GM21723 (cell line): ENCODE results near the gene FLOT2.
"Not testable (repeated sequence)": the region's sequence is repeated elsewhere in the genome, so short reads cannot be mapped to it uniquely, and the experiment has no call there.

Experiments used
- ATAC-seq: cut with Tn5 transposase; IDR thresholded peaks from one replicate; pipeline ENCODE4 v1.9.1; 2021; ENCODE audit warnings: mild to moderate bottlenecking, moderate library complexity; ENCODE audit not compliant: unreplicated experiment

The FLOT2 gene, protein sequence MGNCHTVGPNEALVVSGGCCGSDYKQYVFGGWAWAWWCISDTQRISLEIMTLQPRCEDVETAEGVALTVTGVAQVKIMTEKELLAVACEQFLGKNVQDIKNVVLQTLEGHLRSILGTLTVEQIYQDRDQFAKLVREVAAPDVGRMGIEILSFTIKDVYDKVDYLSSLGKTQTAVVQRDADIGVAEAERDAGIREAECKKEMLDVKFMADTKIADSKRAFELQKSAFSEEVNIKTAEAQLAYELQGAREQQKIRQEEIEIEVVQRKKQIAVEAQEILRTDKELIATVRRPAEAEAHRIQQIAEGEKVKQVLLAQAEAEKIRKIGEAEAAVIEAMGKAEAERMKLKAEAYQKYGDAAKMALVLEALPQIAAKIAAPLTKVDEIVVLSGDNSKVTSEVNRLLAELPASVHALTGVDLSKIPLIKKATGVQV

DNA sequence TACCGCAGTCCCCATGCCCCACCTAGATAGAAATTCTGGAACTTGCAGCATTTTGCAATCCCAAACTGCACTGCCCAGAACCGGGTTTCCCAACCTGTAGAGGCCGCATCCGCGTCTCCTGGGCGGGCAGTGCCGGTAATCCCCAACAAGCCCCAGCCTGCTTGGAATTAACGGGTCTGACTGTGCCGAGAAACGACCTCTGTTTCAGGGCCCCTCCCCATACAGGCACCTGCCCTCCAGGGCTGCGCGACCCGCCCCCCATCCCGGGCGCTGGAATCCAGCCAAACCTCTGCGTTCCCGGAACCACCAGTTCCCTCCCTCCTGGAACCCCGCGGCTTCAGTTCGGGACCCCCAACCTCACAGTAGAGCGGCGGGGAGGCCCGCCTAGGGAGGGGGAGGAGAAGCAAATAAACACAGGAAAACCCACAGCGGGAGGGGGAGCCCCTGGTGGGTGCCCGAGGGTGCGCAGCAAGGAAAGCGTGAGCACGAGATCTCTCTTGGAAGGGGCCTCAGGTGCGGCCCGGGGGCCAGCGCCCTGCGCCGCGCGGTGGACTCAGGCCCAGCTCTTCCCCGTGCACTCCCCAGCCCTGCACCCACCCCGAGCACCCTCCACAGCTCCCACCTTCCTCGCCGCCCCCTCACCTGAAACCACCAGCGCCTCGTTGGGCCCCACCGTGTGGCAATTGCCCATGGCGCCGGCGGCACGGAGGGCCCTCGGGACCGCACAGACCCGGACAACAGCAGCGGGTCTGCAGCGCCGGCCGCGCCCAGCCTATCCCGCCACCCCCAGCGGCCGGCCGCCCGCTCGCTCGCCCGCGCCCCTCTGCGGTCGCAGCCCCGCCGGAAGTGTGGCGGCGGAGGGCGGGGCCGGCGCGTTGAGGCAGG lies at the start of gene FLOT2:
Gene FLOT2 (minus strand): TSS at position 850 of the 885 bp plus-strand sequence. CDS start 159 bp downstream, at position 691.
- peak; percentile 38 for ATAC-seq

DNA sequence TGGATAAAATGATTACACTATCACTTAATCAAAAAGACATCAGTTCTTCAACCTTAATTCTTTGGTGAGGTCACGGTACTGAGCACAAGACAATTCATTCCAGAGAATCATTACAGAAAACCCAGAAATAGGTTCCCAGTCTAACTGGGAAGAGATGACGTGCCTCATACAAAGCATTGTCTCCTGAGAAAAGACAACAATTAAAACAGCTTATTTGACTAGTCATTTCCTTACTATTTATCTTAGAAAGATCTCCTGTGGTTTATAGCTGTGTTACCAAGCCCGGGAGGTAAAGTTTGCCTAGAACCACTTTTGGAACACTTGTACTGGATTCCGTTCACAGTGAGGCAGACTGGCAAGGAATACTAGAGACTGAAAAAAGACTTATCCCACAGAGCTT lies 48.7 kb upstream of the FLOT2 start:
- no peak for ATAC-seq

DNA sequence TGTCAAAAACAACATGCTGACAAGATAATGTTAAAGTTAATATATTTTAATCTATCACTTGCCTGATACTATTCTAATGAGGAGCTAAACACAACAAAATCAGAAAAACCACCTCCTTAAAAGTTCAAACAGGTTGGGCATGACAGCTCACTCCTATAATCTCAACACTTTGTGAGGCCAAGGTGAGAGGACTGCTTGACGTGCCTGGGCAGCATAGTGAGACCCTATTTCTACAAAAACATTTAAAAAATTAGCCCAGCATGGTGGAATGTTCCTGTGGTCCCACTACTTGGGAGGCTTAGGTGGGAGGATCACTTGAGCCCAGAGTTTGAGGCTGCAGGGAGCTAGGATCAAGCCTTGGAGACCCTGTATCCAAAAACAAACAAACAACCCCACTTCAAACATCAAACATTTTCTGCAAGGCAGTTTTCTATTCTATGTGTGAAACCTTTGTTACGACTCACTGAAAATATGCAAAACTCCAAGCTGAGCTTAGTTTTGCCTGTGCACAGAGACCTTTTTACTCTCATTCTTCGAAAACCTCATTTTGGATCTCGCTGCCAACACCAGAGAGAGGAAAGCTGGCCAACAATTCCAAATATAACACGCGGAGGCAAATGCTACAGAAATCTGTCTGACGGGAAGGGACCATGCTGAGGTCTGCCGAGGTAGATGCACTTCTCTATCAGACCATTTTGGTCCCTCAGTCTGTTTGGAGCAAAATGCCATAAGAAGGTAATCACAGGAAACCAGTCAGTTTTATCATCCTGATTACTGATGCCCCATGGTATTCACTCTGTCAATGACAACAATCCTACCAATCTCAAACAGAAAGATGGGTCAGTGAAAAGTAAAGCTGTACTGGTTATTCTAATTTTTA lies 47.6 kb upstream of the FLOT2 start:
- no peak for ATAC-seq

DNA sequence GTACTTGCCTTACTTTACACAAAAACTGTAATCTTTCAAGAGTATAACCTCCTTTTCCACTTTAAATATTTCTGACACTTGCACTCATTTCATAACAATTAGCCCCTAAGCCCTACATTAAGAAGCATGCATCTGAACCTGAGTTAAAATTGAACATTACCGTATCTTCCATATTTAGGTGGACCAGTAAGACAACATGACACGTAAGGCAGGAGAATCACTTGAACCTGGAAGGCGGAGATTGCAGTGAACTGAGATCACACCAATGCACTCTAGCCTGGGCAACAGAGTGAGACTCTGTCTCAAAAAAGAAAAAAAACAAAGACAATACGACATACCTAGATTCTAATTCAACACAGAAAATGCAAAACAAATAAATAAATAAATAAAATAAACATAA lies 46.8 kb upstream of the FLOT2 start:
- no peak for ATAC-seq

DNA sequence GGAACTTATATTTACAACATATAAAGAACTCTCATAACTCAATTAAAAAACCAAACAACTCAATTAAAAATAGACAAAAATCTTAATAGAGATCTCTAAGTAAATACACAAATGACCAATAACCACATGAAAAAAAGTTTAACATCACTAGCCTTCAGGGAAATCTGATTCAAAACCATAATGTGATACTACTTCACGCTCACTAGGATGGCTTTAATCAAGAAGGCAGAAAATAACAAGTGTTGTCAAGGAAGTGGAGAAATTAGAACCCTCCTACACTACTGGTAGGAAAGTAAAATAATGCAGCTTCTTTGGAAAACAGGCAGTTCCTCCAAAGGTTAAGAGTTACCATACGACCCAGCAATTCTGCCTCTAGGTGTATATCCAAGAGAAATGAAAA lies 45.4 kb upstream of the FLOT2 start:
- ATAC-seq: no peak

DNA sequence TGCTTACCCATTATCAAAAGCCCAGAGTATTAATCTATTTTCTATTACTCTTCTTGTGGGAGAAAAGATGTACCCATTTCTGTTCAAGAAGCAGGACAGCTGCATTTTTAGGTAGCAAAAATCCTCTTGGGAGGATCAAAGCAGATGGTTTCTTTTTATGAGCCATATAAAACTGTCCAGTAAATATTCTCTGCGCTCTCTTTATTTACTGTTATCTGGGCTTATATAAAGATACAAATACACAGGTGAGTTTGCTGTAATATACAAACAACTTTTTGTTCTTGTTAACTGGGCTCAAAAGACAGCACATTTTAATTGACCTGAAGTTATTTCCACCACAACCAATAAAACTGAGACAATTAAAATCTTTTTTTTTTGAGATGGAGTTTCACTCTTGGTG lies 43.7 kb upstream of the FLOT2 start:
- ATAC-seq: no peak

DNA sequence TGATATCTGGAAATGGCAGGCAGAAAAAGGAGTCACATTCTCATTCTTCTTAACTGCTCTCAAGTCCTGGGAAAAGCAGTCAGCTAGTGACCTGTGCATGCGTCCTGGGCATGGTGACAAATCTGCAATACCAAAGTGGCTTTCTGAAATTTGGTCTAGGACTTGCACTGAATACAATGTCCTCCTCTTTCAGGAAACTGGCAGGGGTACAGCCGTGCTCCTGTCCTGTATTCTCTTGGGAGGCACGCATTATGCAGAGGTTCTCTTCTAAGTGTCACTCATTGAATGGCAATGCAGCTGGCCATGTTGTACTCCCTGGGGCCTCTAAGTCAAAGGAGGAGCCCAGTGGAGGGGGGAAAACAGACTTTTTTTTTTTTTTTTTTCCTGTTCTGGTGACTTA lies 43.1 kb upstream of the FLOT2 start:
- ATAC-seq: no peak

DNA sequence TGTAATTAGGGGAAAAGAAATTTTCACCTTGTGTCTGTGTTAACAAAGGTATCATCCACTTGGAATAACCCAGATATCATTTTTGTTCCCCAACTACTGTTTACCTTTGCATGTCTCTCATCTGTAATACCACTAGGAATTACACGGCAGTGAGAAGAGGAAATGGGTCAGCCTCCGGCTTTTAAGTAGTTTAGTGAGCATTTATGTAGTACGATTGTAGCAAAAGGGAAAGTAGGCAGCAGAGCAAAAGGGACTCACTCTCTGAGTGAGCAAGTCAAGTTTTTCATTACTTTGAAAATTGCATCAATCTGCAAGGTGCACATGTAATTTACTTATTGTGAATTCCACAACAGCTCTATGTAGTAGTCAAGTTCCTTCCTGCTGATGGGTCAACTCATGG lies 42.6 kb upstream of the FLOT2 start:
- ATAC-seq: no peak

DNA sequence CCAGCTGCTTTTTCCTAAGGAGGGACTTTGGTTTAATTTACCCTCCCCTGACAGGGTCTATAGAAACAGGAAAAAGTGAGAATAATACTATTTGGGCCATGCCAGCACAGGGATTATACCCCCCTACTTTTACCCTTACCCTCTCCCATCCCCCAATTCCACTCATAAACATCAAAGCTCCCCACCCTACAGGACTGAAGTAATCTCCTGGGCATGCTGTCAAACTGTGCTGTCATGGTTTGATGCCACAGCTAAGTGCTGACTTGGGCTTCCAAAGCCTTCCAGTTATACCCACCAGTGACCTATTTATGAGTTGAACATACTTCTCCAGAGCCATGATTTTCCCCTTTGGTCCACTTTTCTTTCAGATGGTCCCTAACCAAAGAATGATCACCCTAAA lies 41.0 kb upstream of the FLOT2 start:
- no peak for ATAC-seq

DNA sequence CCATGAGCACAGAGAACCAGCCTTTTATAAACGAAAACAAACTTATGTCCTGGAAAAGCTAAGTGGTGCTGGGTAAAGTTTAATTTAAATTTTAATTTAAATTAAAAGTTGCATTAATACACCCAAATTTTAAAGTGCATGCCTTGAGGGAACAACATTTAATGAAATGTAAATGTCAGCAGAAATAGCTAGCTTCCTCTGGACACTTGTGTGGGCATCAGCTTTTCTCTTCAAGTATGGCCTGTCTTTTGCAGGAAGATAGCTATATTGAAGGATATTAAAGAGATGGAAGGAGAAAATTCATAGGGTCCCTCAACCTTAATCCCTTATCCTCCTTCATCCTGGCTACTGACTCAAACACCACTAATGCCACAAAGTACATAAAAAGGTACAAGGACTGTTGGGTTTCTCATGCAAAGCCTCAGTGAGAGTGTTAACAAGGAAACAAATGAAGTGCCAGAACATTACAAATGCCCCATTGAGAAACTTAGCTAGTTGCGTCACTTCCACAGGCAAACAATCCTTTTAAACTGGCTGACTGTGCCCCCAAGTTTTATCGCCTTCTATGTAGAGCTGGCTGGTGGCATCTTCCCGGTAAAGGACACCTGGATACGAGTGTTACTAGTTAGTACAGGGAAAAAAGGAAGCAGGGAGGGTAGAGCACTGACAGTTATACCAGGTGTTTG lies 39.7 kb upstream of the FLOT2 start:
- ATAC-seq: no peak

DNA sequence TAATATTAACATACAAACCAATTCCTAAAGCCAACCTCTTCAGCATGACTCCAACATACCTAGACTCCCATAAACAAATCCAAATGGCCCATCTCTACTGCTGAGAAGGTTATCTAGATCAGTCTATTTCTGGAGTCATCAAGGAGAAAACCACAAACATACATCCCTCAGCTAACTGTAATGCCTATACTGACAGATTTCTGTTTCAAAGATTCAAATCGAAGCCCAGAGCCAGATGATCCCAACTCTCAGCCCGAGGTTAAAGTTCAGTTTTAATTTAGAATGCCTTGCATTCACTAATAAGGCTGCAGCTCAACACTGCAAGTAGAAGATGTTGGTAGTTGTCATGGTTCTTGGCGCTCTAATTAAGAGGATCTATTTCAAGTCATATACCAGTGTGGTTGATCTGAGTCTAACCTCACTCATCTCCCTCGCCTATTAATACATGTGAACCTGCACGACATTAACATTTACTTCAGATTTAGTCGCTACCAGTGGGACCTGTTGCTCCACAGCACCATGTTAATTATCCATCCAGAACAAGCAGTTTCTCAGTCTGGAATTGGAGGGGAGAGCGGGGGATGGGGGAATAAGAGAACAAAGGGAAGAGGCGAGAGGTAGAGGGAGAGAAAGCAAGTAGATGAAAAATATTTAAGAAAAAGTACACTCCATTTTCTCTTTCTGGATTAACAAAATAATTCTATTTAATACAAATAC lies 38.4 kb upstream of the FLOT2 start:
- no peak for ATAC-seq

DNA sequence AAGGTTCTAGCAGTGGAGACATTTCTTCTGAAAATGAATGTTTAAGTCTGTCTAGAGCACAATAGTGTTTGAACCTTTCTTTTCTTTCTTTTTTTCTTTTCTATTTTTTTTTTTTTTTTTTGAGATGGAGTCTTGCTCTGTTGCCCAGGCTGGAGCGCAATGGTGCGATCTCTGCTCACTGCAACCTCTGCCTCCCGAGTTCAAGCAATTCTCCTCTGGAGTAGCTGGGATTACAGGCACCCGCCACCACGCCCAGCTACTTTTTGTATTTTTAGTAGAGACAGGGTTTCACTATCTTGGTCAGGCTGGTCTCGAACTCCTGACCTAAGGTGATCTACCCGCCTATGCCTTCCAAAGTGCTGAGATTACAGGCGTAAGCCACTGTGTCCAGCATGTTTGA lies 37.0 kb upstream of the FLOT2 start:
- ATAC-seq: not testable (repeated sequence)

DNA sequence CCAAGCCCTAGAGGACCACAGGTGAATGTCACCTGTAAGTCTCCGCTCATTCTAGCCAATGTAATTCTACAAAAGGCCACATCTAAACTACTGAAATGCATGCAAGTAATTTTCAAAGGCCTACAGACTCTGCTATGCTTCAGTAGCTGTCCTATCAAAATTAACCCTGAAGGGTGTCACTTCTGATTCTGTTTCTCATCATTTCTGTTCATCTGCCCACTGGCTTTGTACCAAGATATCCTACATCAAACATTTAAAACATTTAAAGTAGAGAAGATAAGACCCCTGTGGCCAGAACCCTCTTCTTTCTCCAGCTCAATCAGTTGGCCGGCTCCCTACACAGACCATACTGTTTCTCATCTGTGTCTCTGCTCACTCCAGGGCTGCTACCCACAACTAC lies 32.3 kb upstream of the FLOT2 start:
- ATAC-seq: no peak

DNA sequence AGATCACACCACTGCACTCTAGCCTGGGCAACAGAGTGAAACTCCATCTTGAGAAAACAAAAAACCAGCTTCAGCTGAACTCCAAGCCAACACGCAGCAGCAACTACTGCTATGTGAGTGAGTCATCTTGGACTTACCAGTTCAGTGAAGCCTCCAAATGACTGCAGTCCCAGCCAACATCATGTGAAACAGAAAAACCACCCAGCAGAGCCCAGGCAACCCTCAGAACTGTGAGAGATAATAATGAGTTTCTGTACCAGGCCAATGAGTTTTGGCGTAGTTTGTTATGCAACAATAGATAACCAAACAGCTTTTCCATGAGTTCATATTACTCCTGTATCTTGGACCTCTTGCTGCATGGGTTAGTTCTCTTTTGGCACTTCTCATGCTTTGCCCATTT lies 30.5 kb upstream of the FLOT2 start:
- no peak for ATAC-seq

DNA sequence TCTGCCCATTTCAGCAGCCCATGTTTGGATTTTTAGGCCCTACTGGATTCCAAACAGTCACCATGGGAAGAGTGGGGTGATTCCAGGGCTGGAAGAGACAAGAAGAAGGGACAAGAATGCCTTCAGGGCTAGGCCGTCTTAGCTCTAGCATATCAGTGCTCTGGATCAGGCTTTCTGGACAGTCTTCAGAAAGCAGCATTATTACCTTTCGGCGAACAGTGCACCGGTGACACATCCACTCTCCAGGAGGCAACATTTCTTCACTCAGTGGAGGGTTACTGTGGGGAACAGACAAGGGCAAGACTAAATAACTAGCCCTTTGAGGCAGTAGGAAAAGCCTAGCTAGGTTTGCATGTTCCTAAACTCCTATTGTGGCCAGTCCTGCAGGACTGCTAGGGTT lies 29.3 kb upstream of the FLOT2 start:
- ATAC-seq: no peak

DNA sequence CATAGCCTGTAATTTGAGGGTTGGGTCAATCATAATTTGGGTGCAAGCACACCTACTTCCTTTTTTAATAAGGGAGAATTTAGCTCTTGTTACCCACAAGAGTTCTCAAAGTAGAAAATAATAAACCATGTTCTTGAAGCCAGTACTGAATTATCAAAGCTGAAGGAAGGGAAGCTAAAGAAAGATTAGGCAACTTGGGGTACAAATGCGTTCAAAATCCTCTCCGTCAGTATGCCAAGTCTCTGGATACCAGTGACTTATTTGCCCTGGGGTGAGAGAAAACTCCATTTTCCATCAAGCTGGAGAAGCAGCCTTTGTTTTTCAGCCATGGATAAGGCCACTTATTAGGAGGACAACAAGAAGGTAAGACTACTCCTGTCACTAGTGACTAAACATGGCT lies 28.8 kb upstream of the FLOT2 start:
- no peak for ATAC-seq

DNA sequence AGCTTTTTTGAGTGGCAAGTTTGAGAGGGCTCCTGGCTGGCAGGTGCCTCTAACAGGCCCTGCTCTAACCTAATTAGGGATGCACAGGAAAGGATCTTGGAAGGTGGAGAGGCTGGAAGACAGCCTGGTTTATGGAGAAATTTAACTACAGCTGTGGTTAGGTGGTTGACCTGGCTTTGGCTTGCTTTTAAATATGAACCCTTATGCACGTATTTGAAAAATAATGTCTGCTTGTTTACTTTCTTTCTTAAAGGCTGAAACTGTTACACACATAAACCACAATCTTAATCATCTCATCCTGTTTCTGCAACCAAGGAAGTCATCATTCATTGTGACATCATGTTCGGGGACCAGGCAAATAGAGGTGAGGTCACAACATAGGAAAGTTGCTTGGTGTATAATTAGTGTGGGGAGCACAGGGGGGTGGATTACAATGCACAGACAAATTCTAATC lies 28.4 kb upstream of the FLOT2 start:
- ATAC-seq: no peak

DNA sequence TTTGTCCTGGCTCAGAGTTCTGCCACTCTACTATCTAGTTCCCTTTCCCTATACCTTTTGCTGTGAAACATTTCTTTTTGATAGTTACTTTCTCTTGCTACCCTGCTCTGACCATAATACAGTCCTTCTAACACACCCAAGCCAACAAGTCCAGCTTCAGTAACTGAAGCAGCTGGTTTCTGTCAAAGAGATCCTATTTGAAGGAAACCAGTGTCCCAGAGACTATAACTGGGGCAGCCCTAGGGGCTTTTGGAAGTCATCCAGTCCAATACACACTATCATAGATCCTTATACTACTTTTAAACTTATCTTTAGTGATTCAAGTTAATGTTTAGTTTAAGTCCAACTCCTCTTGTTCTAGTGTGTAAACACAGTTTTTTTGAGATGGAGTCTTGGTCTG lies 22.7 kb upstream of the FLOT2 start:
- no peak for ATAC-seq

DNA sequence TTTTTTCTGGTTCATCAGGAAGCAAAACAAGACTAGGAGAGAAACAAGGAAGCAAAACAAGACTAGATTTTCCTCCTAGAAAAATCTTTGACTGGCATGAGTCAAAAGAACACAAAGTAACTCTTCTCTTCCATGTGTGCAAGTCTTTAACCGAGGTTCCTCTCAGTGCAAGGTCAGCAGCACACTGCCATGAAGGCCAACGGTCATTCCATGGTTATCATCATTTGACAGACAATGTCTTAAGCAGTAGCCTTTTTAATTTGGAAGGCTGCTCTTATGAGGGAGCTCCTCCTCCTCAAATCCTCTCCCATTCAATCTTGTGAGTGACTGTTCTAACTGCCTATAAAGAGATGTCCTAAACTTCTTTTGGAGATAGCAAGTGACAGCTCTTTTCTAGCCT lies 20.8 kb upstream of the FLOT2 start:
- ATAC-seq: no peak

DNA sequence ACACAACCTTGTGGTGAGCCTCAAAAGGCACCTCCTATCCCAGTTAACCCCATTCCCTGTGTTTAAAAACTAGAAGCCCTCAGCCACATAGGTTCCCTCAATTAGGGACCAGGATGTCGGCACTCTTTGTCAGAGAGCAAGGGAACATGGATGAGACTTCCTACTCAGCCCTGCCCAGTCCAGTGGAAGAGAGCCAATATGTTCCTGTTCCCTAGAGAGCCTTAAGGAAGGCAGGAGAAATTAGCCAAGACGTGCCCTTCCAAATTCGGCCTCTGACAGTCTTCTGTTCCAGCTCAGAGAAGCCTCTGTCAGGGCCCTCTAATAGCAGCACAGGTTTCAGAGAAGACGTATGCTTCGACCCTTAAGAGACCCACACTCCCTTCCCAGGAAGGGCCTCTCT lies 19.9 kb upstream of the FLOT2 start:
- no peak for ATAC-seq
